Stimulated activated naive CD4-positive, alpha-beta T cell treated with Interleukin-2 at 50 U/mL for 16 hours (primary cell): ENCODE measurements around the gene FAM168B.
"Not testable (repeated sequence)": the region's sequence is repeated elsewhere in the genome, so short reads cannot be mapped to it uniquely, and the experiment has no call there.

Experiments
- DNase-seq: peaks from one replicate; lab custom pipeline; 2025; lab: John Stamatoyannopoulos, UW

The FAM168B gene, protein sequence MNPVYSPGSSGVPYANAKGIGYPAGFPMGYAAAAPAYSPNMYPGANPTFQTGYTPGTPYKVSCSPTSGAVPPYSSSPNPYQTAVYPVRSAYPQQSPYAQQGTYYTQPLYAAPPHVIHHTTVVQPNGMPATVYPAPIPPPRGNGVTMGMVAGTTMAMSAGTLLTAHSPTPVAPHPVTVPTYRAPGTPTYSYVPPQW

DNA sequence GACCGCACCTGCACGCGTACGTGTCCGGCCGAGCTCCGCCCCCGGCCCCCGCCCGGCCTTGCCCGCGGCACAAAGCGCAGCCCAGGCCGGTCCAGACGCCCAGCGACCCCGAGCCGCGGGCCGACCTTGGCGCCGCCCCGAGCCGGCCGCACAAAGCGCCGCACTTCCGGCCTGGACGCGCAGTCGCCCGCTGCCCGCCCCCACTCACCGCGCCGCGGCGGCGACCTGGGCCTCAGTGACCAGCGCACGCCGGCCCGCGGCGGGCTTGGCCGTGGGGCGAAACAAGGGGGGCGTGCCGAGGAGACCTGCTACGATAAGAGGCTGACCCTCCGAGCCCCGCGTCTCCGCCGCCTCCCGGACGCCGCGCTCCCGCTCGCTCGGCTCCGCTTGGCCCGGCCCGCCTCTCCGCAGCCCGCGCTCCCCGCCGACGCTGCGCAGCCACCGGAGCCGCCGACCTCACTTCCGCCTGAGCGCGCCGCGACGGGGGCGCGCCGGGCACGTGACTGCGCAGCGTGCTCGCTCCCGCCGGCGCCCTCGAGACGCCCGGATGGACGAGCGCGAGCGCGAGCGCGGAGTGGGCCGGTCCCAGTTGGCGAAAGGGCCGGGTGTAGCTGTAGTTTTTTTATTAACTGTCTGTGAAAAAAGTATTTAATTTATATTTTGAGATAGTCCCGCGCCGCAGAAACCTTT, at the start of gene FAM168B:
FAM168B (minus strand) TSS at position 455 of the 690 bp plus-strand sequence. CDS start 10,814 bp downstream, outside the sequence.
- peak; percentile 83 for DNase-seq

DNA sequence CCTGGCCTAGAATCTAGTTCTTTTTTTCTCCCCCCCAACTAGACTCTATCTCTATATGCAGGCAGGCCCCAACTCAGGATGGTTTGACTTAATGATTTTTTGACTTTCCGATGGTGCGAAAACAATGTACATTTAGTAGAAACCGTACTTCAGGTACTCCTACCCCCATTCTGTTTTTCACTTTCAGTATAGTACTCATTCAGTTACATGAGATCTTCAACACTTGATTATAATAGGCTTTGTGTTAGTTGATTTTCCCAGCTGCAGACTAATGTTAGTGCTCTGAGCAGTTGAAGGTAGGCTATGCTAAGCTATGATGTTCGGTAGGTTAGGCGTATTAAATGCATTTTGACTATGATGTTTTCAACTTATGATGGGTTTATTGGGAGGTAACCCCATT, 49.6 kb upstream of the FAM168B start:
- DNase-seq: no peak

DNA sequence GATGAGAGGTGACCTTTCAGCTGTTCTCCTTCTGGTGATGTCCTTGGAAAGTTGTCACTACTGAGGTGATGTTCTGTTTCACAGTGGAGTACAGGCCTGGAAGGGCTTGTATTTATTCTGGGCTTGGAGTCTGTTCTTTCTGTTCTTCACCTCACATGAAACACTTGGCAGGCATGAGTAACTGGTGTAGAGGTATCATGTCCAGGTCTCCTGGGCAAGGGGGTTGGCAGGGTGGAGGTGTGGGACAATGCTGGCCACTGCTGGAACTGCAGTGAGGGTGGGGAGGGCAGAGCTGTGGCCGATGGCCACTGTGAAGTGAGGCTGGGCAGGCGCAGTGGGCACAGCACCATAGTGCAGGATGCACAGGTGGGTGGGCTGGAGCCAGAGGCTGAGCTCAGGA, 47.3 kb upstream of the FAM168B start:
- no peak for DNase-seq

DNA sequence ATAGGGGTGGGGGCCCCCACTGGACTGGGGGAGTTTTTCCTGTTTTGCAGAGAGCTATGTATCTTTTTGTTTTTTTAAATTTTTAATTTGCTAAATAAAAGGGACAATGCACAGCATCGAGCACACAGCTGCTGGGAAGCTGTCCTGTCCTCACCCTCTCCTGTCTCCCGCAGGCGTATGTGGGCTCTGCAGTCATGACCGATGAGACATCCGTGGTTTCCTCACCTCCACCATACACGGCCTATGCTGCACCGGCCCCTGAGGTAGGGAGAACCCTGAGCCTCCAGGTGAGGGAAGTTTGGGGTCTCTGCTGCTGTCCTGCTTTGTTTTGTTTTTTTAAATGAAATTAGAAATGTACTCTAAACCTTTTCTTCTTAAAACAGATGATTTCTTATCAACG, 39.5 kb upstream of the FAM168B start:
- DNase-seq: no peak

DNA sequence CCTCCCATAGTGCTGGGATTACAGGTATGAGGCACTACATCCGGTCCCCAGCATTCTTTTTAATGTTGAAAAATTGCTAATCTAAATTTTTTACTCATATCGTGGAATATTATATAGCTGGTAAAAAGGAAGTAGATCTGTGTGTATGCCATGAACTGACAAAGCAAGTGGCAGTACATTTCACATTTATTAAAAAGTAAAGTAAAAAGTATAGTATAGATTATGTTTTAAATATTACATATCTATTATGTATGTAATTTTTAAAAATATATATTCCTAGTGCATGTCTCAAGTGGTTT, 37.0 kb upstream of the FAM168B start:
- no peak for DNase-seq

DNA sequence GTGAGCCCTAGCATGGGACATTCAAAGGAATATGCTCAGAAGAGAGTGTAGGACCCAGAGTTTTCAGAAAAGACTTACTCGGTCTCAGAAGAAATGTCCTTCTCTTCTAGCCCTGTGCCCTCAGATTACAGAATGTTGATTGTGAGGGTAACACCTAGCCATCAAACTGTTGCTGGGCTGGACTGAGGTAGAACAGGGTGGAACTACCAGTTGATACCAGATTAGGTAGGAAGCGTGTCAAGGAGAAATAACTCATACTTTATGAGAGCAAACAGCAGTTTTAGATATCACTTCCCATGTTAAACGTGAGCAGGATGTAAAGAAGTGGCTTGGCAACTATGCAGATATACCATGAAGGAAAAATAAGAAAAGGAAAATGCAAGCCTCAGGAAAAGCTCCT, 34.7 kb upstream of the FAM168B start:
- DNase-seq: no peak

DNA sequence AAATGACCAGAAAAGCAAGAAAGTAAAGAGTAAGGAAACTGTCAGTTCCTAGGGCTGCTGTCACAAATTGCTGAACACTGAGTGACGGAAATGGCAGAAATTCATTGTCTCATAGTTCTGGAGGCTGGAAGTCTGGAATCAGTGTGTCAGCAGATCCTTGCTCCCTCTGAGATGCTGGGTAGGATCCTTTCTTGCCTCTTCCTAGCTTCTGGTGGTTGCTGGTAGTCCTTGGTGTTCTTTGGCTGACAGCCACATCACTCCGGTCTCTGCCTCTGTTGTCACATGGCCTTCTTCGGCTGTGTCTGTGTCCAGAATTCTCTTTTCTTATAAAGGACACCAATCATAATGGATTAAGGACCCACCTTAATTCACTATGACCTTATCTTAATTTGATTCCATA, 33.8 kb upstream of the FAM168B start:
- no peak for DNase-seq

DNA sequence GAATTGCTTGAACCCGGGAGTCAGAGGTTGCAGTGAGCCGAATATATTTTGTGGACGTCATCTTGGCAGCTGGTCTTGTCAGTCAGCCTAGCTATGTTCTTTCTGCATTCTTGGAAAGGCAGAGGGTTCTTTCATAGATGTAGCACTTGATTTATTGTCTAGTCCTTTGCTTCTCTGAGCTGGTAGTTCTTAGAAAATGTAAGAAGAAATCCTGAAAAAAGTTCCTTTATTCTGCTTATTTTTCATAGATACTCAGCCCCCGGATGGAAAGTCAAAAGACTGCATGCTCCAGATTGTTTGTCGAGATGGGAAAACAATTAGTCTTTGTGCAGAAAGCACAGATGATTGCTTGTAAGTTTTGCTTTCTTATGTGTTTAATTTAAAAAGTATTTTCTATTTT, 33.2 kb upstream of the FAM168B start:
- no peak for DNase-seq

DNA sequence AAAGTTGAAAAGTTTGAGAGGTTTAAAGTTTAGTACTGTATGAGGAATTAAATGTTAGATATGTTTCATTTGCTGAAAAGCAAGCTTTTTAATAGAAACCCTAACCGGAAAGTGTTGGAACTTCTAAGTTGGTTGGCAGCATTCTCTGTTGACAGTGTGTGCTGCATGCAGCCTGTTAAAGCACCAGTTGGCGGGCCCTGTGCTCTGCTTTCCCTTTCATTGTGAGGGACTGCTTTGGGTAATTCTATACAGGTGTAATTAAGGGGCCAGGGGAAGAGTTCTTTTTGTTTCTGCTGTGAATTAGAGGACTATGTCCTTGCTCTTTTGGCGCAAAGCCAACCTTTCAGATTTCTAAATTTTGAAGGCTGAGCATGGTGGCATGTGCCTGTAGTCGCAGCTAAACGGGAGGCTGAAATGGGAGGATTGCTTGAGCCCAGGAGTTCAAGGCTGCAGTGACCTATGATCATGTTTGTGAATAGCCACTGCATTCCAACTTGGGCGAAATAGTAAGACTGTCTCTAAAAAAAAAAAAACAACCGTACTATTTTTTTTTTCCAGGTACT, 32.0 kb upstream of the FAM168B start:
- DNase-seq: no peak

DNA sequence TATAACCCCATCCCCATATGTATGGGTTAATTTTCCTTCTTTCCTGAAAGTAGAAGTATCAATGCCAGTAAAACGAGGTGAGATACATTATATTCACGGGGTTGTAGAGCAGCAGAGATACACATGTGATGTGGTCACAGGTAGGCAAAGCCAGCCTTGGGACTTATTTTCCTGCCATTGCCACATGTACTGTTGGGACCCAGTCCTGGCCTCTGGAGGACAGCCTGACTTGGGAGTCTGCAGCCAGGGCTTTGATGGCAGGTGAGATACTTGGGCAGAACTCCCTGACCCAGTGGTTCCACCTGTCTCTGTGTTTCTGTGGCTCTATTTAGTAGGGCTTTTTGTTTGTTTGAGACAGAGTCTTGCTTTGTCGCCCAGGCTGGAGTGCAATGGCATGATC, 29.9 kb upstream of the FAM168B start:
- DNase-seq: no peak

DNA sequence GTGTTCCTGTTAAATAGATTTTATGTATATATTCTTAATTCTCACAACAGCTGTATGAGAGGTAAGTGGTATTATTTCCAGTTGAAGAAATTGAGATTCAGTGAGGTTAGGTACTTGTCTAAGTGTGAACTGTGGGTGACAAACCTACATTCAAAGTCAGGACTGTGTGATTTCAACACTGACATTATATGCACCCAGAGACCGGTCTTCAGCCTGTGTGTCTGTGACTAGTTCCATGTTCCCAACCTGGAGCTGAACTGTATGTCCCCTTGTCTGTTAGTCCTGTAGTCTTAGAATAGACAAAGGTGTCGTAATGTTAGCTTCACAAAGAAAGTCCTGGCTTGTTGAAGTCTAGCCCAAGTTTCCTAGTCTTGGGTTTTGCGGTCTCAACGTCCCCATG, 29.2 kb upstream of the FAM168B start:
- DNase-seq: no peak

DNA sequence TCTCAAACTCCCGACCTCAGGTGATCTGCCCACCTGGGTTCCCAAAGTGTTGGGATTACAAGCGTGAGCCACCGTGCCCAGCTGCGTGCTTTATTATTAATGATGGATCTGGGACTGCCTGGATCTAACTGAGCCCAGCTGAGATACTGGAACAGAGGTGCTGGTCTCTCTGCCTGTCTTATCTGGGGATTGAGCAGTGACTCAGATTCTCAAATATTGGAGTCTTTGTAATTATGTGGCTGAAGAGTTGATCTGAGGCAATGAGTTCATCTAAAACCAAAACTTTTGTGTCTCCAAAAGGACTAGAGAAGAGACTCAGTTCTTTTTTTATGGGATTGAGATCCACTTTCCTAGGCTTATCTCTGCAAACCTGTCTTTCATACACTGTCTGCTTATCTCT, 28.2 kb upstream of the FAM168B start:
- DNase-seq: no peak

DNA sequence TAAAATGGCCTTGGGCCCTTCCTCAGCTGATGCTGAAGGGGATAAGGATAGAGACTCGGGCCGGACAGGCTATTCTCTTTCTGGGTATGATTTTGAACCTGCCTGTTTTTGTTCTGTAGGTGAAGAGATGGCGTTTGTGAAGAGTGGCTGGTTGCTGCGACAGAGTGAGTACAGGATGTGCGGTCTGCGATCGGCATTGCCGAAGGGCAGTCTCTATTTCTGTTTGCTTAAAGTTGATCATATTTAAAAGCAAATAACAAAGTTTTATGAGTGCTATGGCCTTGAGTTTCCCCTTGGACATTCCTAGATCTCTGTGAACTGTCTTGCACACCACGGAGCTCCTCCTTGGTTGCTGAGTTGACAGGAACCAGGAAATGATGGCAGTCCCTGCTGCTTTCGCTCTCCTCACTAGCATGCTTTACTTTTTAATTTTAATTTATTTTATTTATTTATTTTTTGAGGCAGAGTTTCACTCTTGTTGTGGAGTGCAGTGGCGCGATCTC, 27.6 kb upstream of the FAM168B start:
- no peak for DNase-seq

DNA sequence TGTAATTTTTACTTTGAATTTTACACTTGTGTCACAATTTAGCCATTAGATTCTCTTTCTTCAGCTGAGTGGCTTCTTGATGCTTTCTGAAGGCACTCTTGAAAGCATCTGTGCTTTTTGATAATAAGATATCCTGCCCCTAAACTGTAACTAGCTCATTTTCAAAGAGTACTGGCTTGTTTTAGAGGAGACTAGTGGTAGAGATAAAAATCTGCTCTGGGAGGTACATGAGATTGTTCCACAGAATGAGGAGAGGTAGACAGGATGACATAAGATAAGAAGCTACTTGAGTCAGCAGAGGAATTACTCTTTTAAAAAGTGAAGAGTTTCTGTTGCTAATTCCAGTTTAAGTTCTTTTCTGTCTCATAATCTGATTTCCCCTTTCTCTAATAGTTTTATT, 22.5 kb upstream of the FAM168B start:
- DNase-seq: no peak

DNA sequence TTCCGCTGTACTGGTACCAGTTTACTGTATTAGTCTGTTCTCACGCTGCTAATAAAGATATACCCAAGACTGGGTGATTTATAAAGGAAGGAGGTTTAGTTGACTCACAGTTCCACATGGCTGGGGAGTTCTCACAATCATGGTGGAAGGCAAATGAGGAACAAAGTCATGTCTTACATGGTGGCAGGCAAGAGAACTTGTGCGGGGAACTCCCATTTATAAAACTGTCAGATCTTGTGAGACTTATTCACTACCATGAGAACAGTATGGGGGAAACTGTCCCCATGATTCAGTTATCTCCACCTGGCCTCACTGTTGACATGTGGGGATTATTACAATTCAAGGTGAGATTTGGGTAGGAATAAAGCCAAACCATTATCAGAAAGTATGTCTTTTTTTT, 21.7 kb upstream of the FAM168B start:
- not testable (repeated sequence) for DNase-seq

DNA sequence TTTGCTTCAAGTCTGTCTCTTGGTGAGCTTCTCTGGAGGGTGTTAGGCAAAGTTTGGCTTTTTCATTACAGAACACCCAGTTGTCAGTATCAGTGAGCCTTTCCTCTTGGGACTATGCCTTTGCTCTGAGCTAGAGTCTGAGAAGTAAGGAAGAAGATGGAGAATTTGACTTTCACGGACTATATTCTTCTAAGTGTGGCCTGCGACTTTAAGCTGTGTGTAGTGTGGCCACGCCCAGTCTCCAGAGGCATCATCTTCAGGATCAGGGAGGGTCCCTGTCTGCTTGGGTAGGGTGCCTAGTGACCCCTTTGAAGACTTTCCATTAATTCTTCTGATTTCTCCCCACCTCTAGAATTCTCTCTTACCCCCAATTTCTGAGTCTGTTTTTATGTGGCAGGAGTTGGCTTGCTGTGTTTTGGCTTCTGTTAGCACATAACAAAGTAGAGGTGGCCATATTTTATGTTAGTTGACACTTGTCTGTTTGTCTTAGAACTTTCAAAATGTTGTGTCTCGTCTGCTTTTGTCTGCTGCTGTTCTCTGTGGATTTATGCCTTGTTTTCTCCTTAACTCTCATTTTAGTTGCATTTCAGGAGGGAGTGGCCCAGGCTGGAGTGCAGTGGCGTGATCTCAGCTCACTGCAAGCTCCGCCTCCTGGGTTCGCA, 20.4 kb upstream of the FAM168B start:
- no peak for DNase-seq

DNA sequence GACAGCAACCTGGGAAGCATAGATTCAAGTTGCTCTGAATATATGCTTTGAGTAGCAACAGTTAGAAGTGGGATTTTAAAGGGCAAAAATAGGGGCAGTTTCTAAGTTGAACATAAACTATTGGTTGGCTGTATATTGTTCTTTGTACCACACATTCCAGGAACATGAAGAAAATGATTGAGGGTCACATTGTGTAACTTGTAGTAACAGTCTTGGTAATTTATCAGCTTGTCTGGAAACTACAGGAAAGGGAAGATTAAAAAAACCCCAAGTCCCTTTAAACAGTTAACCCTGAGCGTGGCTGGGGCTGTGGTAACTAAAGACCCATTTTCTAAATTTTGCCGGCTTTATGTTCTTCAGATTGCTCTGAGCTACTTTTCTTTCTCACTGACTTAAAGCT, 19.3 kb upstream of the FAM168B start:
- no peak for DNase-seq

DNA sequence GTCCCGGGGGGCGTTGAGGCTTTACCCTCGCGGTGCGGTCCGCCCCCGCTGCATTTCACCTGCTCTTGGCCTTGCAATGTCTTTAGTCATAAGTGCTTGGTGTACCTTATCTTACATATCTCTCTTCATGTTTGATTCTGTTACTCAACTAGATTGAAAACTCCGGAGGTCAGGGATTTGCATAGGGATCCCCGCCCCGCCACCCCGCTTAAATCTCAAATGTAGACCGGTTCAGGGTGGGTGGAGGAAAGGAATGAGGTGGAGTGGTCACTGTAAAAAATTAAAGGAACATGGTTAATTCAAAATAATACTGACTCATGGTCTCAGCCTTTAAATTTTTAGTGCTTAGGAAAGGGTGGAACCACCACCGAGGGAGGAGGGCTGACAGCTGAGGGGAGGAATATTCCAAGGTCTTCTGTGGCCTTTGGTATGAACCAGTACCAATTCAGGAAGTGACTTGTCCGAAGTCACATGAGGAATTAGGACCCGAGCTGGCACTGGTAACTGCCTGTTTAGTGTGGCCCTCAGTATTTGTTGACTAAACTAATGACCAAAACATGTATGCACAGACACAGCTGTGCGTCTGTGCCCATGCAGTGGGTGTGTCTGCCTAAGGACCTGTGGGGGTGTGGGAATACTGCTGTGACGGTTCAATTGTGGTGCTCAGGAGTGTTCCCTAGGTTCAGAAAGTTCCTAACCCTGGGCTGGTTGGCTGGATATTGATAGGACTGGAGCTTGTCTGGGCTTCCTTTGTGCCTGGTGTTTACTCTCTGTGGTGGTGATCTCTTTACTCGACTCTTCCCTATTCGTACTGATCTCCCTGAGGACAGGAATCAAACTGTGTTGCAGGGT, 12.9 kb upstream of the FAM168B start:
- peak; percentile 48 for DNase-seq

DNA sequence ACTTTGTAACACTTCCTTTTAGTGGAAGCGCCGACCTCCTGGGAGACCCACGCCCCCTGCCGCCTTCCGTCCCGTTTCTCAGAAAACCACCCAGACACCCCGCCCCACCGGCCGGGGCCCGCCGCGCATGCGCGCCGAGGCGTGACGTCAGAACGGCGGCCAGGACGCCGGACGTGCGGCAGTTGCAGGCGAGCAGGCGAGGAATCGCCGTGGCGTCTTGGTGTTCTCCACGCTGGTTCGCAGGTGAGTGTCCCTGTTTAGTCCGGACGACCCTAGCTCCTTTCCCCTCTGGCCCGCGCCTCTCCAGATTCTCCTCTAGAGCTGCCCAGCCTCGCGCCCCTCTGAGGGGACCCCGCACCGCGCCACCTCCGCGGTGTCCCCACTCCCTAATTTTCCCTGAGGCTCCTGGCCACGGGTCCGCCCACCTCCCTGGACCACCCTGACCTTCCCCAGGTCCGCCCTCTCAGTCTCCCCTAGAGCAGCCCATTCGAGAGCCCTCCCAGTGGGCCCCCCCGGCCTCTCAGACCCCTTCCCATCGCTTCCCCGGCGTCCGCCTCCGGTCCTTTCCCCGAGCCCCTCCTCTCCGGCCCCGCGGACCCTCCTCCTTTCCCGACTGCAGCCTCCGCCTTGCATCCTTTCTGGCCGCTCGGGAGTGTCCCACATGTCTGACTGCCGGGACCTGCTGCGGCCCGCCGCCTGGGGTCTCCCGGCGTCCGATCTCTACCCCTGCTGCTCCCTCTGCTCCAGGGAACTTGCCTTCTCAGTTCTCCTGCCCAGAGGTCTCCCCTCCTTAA, 12.1 kb upstream of the FAM168B start, which contains the start of gene PLEKHB2:
PLEKHB2 (plus strand) TSS at position 181 of the 794 bp plus-strand sequence. CDS start 15,606 bp downstream, outside the sequence.
- peak; percentile 81 for DNase-seq

DNA sequence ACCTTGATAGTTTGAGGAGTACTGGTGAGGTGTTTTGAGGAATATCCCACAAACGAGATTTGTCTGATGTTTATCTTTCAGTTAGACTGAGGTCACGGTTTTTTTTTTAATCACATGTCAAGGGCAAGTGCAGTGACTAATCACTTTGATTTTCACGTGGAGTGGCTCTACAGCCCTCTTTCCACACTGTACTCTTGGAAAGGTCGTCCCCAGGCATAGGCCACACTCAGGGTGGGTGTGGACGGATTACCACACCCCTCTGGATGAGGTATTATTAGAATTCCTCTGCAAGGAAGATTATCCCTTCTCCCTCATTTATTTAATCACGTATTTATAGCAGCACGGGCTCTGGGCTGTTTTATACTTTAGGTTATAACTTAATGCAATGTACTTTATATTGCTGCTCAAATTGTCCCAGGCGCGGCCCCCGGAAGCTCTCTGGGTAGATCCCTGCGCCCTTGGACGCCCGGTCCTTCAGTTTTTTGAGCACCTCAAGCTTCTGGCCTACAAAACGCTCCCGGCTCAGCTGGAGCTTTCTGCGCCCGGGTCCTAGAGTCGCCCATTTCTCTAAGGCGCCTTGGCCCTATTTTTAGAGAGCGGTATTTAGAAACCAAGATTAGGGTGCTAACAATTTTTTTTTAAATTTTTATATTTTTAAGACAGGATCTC, 11.4 kb upstream of the FAM168B start:
- peak; percentile 20 for DNase-seq

DNA sequence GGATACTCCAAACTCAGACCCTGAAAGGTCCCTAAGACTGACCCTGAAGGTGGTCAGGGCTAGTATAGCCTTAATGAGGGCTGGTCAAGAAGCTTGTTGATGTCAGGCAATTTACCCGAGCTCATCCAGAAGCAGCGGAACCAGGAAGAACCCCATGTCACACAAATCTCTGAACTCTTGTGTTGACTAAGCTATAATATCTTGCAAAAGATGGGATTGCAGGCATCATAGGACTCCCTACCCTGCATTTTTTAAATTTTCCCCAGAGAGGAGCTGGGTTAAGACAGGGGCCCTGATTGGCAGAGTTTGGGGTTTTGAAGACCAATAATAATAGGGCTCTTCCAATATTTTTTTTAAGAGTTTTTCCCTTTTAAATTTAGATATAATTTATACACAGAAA, 9.9 kb upstream of the FAM168B start:
- no peak for DNase-seq
